ENCODE measurements around the gene NOTCH3. TPM values are rescaled to one million over a fixed set of nuclear protein-coding genes. Genes with fewer than 3 reads are reported as not detected.

The NOTCH3 gene
- total and polyA plus RNA-seq, 9 donors: 6.1 to 47.6 (median 17.9) TPM

DNA sequence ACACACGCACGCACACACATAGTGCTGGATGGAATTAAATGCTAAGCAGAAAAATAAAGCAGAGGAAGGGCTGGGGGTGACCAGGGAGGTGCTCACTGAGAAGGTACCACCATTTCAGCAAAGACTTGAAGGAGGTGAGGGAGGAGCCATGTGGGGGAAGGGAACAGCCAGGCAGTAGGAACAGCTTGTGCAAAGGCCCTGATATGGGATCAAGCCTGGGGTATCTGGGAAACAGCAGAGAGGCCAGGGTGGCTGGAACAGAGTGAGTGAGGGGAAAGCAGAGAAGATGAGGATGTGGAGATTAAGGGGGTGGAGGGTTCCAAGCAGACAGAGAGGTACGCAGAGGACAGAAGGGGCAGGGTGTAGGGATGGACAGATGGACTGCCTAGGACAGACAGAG is 25.2 kb downstream of the NOTCH3 start:
- Histone ChIP-seq H3K4me3 (no peak overlapping the region), H3K4me1 (ENCODE audit: insufficient read depth) (no peaks in the 10 kb centered on the region), H3K27me3 (no peaks in the 10 kb centered on the region), H3K36me3 (no peaks in the 10 kb centered on the region), H3K9me3 (no peaks in the 10 kb centered on the region), H3K27ac (no peak overlapping the region)
- TF ChIP-seq POLR2A (IDR thresholded peaks at IDR 0.05): no peak
- no peak for TF ChIP-seq EP300 (IDR thresholded peaks at IDR 0.05)
- TF ChIP-seq, protein P1, sequence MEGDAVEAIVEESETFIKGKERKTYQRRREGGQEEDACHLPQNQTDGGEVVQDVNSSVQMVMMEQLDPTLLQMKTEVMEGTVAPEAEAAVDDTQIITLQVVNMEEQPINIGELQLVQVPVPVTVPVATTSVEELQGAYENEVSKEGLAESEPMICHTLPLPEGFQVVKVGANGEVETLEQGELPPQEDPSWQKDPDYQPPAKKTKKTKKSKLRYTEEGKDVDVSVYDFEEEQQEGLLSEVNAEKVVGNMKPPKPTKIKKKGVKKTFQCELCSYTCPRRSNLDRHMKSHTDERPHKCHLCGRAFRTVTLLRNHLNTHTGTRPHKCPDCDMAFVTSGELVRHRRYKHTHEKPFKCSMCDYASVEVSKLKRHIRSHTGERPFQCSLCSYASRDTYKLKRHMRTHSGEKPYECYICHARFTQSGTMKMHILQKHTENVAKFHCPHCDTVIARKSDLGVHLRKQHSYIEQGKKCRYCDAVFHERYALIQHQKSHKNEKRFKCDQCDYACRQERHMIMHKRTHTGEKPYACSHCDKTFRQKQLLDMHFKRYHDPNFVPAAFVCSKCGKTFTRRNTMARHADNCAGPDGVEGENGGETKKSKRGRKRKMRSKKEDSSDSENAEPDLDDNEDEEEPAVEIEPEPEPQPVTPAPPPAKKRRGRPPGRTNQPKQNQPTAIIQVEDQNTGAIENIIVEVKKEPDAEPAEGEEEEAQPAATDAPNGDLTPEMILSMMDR (IDR thresholded peaks at IDR 0.05): no peak
- no peak for DNase-seq
- WGBS, 3 donors: 94 to 96% (median 94%) methylated on average over 3 of the region's 3 CpGs
- intact Hi-C loops (cut with DNase I): loop anchor here in 3 of 4 donors (2.0 to 10.0 kb wide), 3 partner anchors 77 to 381 kb away; no protein-coding TSS in a partner anchor

DNA sequence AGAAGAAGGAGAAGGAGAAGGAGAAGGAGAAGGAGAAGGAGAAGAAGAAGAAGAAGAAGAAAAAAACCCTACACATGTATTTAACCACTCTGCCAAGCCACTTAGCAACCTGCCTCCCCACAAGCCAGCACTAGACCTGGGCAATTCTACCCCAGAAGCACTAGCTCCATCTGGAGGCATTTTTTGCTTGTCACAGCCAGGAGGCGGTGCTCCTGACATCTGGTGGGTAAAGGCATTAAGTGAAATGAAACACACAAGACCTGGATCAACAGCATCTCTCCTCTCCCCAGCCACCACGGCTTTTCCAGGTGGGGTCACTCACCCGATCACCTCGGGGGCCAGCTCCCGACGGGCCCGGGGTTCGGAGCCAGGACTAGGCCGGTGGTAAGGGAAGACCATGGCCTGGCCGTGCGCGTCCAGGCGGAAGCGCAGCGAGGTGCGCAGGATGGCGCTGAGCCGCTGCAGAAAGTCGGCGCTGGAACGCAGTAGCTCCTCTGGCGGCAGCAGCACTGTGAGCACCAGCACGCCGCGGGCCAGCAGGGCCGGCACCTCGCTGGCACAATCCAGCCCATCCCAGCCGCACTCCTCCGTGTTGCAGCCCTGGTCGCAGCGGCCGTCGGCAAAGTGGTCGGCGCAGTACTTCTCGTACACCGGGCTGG is 26.9 kb downstream of the NOTCH3 start:
- no peaks in the 10 kb centered on the region for H3K36me3 ChIP-seq
- no peaks in the 10 kb centered on the region for H3K27me3 ChIP-seq
- intact Hi-C loops (cut with DNase I): loop anchor here in 1 of 4 donors (10.0 kb wide), 1 partner anchor 81 kb away; no protein-coding TSS in a partner anchor
- H3K9me3 ChIP-seq: no peaks in the 10 kb centered on the region
- no peaks in the 10 kb centered on the region for H3K4me1 ChIP-seq (ENCODE audit: insufficient read depth)
- DNase-seq: no peak
- TF ChIP-seq EP300 (IDR thresholded peaks at IDR 0.05) (no peak), POLR2A (IDR thresholded peaks at IDR 0.05) (no peak)
- TF ChIP-seq, protein P1 (IDR thresholded peaks at IDR 0.05): no peak
- no peak overlapping the region for H3K4me3 ChIP-seq
- H3K27ac ChIP-seq: no peak overlapping the region
- WGBS, 3 donors: 92 to 96% (median 95%) methylated on average over 35 to 37 of the region's 37 CpGs

DNA sequence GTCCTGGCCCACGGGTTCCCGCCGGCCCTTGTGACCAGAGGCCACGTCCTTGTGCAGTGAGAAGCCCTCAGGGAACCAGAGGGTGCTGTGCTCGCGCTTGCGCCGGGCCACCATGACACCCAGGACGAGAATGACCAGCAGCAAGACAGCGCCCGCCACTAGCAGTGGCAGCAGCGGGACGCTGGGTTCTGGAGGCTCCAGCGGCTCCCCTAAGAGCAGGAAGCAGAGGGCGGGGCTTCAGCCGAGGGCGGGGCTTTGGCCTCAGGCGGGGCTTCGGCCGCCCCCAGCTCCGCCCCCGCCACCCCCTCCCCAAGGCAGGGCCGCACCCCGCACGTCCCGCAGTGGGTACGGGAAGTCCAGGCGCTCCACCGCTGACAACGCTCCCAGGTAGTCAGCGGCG is 30.4 kb downstream of the NOTCH3 start:
- H3K4me1 ChIP-seq (ENCODE audit: insufficient read depth): no peaks in the 10 kb centered on the region
- TF ChIP-seq, protein P1 (IDR thresholded peaks at IDR 0.05): no peak
- TF ChIP-seq POLR2A (IDR thresholded peaks at IDR 0.05): no peak
- TF ChIP-seq EP300 (IDR thresholded peaks at IDR 0.05): no peak
- H3K9me3 ChIP-seq: peaks cover under 1 to 4% of the 10 kb centered on the region in 2 donors
- WGBS, 3 donors: 87 to 91% (median 88%) methylated on average over 22 to 32 of the region's 32 CpGs
- H3K27ac ChIP-seq: no peak overlapping the region
- DNase-seq: no peak
- no peaks in the 10 kb centered on the region for H3K36me3 ChIP-seq
- H3K27me3 ChIP-seq: no peaks in the 10 kb centered on the region
- H3K4me3 ChIP-seq: no peak overlapping the region
- intact Hi-C loops (cut with DNase I): loop anchor here in 1 of 4 donors (10.0 kb wide), 1 partner anchor 84 kb away; no protein-coding TSS in a partner anchor

DNA sequence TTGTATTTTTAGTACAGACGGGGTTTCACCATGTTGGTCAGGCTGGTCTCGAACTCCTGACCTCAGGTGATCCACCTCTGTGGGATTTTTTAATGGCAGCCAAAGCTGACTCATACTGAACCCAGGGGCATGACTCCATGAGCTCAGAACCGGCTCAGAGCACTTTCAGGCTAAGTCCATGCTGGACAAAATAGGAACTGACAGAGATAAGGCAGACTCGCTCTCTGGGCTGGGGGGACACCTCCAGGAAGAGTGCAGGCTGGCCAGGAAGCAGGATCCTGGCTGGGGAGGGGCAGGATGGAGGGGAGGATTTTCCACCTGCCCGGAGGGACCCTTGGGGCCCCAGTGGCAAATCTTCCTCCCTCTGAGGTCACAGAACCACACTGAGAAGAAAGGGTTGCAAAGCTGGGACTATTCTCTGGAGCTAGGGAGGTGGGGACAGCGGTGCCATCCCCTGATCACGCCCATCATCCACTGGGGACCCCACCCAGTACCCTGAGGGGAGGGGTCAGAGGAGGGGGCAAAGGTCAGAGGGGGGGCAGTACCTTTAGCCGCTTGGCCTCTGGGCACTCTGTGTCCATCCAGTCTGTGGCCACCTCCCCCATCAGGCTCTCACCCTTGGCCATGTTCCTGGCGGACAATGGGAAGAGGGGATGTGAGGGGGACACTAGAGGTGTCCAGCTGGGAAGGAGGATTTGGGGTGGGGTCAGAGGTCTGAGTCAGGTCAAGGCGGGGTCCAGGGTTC is 31.1 kb downstream of the NOTCH3 start:
- Histone ChIP-seq H3K27ac (no peak overlapping the region), H3K9me3 (peaks cover 2 to 4% of the 10 kb centered on the region in 2 donors), H3K27me3 (no peaks in the 10 kb centered on the region), H3K4me1 (ENCODE audit: insufficient read depth) (no peaks in the 10 kb centered on the region), H3K36me3 (no peaks in the 10 kb centered on the region), H3K4me3 (no peak overlapping the region)
- 85 to 95% (median 93%) methylated on average over 10 of the region's 10 CpGs for WGBS, 3 donors
- no peak for DNase-seq
- intact Hi-C loops (cut with DNase I): loop anchor here in 1 of 4 donors (10.0 kb wide), 1 partner anchor 85 kb away; no protein-coding TSS in a partner anchor
- TF ChIP-seq, protein P1 (IDR thresholded peaks at IDR 0.05): no peak
- TF ChIP-seq EP300 (IDR thresholded peaks at IDR 0.05) (no peak), POLR2A (IDR thresholded peaks at IDR 0.05) (no peak)

Data from ovary (tissue), 9 donors.